Stomach (tissue), 9 donors: ENCODE measurements around the gene C1GALT1. TPM values are rescaled to one million over a fixed set of nuclear protein-coding genes. Genes with fewer than 3 reads are reported as not detected.
"Not testable (repeated sequence)": the region's sequence is repeated elsewhere in the genome, so short reads cannot be mapped to it uniquely, and the experiment has no call there.

Experiments
- DNase-seq, 2 donors: peaks; one replicate each; pipeline versions ENCODE4 v3.0.0 to v3.0.0-alpha.2; 2013 to 2019
- H3K27ac ChIP-seq, 5 donors: fragments of 200-600 bp in 4 of 5; sonication (generic) in 4 of 5; one replicate each; pipeline ENCODE4 v1.5.1; 2013 to 2019; ENCODE audit warnings: mild to moderate bottlenecking in 1 of 5, moderate library complexity in 1 of 5
- H3K27me3 ChIP-seq, 3 donors: fragments of 200-600 bp; sonication (generic); one replicate each; pipeline ENCODE4 v1.5.1; 2017 to 2019; ENCODE audit warnings: mixed run types in 1 of 3
- H3K36me3 ChIP-seq, 4 donors: fragments of 200-600 bp; sonication (generic); 1 replicate in 3 of 4; 2 replicates in 1 of 4; pipeline ENCODE4 v1.5.1; 2016 to 2019
- H3K4me1 ChIP-seq, 4 donors: fragments of 200-600 bp; sonication (generic); one replicate each; pipeline ENCODE4 v1.5.1; 2016 to 2019
- H3K4me3 ChIP-seq, 4 donors: fragments of 200-600 bp; sonication (generic) in 3 of 4; one replicate each; pipeline ENCODE4 v1.5.1; 2016 to 2019; ENCODE audit warnings: mild to moderate bottlenecking in 1 of 4
- H3K9me3 ChIP-seq, 4 donors: fragments of 200-600 bp; sonication (generic); one replicate each; pipeline ENCODE4 v1.5.1; 2016 to 2019
- EP300 ChIP-seq: sonication (generic); formaldehyde crosslinking; IDR thresholded peaks from one replicate; pipeline ENCODE4 v1.6.1; 2017; ENCODE audit warnings: antibody characterized with exemption
- POLR2A ChIP-seq, 4 donors: fragments of 450-650 bp; IDR thresholded peaks; one replicate each; pipeline ENCODE4 v1.6.1; 2016; ENCODE audit warnings: antibody characterized with exemption in 4 of 4, control low read depth in 2 of 4, mild to moderate bottlenecking in 1 of 4, moderate library complexity in 1 of 4
- POLR2AphosphoS5 ChIP-seq, 3 donors: sonication (generic); formaldehyde crosslinking; IDR thresholded peaks; one replicate each; pipeline ENCODE4 v1.6.1; 2016; ENCODE audit warnings: antibody characterized with exemption in 3 of 3
- WGBS, 5 donors: extraction: QIAGEN DNeasy Blood & Tissue Kit in 3 of 5; methylation state at CpG; one replicate each; pipeline versions ENCODE4 v1.1.5 to v1.1.7; 2013 to 2018; 5-methylcytosine and 5-hydroxymethylcytosine counted together
- intact Hi-C: fragments of 100-400 bp; cut with DNase I; formaldehyde crosslinking; loops from one replicate; pipeline ENCODE4 v1.15.1; 2023; ENCODE audit warnings: low total_unique reads
- polyA plus RNA-seq, 3 donors: library from polyadenylated mRNA; stranded (reverse); fragments of 200-250 nt; gene quantifications; one replicate each; pipeline ENCODE4 v1.2.3, GENCODE V29; 2013
- total RNA-seq, 5 donors: library from RNA; depleted of rRNA; stranded (reverse); fragments of >200 nt; gene quantifications; one replicate each; pipeline versions ENCODE4 v1.1.0 to v1.2.3, GENCODE V29; 2014 to 2016
- TF ChIP-seq, protein P1 (sequence below), 7 experiments: fragments of 450-650 bp in 4 of 7; fragments of 200-600 bp in 3 of 7; sonication (generic) in 3 of 7; IDR thresholded peaks; one replicate each; pipeline ENCODE4 v1.5.1; 2016 to 2019; ENCODE audit warnings: antibody characterized with exemption in 7 of 7, control low read depth in 2 of 7, mild to moderate bottlenecking in 1 of 7
- donor health status: healthy with polysubstance abuse.
- donor health status: Bipolar disorder and iron deficiency.
- donor health status: healthy.

The C1GALT1 gene
- total and polyA plus RNA-seq, 8 donors = 2.6 to 50.9 (median 14.7) TPM

- WGBS, 5 donors = 26 to 58% (median 37%) methylated on average over 1 of the region's 1 CpG
- Histone ChIP-seq H3K27me3 (no peaks in the 10 kb centered on the region), H3K4me3 (no peak overlapping the region), H3K4me1 (peaks cover 0 to 17% (median 5%) of the 10 kb centered on the region in 4 donors), H3K9me3 (no peaks in the 10 kb centered on the region), H3K36me3 (peaks cover 4 to 45% (median 37%) of the 10 kb centered on the region in 4 donors), H3K27ac (no peak overlapping the region)
- no peak for DNase-seq
- TF ChIP-seq, protein P1, sequence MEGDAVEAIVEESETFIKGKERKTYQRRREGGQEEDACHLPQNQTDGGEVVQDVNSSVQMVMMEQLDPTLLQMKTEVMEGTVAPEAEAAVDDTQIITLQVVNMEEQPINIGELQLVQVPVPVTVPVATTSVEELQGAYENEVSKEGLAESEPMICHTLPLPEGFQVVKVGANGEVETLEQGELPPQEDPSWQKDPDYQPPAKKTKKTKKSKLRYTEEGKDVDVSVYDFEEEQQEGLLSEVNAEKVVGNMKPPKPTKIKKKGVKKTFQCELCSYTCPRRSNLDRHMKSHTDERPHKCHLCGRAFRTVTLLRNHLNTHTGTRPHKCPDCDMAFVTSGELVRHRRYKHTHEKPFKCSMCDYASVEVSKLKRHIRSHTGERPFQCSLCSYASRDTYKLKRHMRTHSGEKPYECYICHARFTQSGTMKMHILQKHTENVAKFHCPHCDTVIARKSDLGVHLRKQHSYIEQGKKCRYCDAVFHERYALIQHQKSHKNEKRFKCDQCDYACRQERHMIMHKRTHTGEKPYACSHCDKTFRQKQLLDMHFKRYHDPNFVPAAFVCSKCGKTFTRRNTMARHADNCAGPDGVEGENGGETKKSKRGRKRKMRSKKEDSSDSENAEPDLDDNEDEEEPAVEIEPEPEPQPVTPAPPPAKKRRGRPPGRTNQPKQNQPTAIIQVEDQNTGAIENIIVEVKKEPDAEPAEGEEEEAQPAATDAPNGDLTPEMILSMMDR (IDR thresholded peaks at IDR 0.05) = no peak
- no peak for TF ChIP-seq POLR2A (IDR thresholded peaks at IDR 0.05)
- no peak for TF ChIP-seq POLR2AphosphoS5 (IDR thresholded peaks at IDR 0.05)
- no peak for TF ChIP-seq EP300
- intact Hi-C loops = no loop called here
These were observed 55.6 kb downstream of the C1GALT1 start for GRCh38 chr7:7237978-7238267.

GRCh38 chr7:7239346-7239745 lies 57.0 kb downstream of the C1GALT1 start:
- DNase-seq = no peak

GRCh38 chr7:7242899-7243298 lies 60.6 kb downstream of the C1GALT1 start:
- no peak overlapping the region for H3K4me3 ChIP-seq
- WGBS, 5 donors = 77 to 87% (median 80%) methylated on average over 3 of the region's 3 CpGs
- no peaks in the 10 kb centered on the region for H3K9me3 ChIP-seq
- H3K36me3 ChIP-seq = peaks cover 0 to 44% (median 36%) of the 10 kb centered on the region in 4 donors
- H3K4me1 ChIP-seq = peaks cover 0 to 12% (median 4%) of the 10 kb centered on the region in 4 donors
- intact Hi-C loops = no loop called here
- H3K27me3 ChIP-seq = no peaks in the 10 kb centered on the region
- no peak overlapping the region for H3K27ac ChIP-seq
- DNase-seq = no peak
- TF ChIP-seq EP300 = no peak
- TF ChIP-seq, protein P1 (IDR thresholded peaks at IDR 0.05) = no peak
- TF ChIP-seq POLR2AphosphoS5 (IDR thresholded peaks at IDR 0.05) = no peak
- no peak for TF ChIP-seq POLR2A (IDR thresholded peaks at IDR 0.05)

More at GRCh38 chr7:7239346-7239745, 57.0 kb downstream of the C1GALT1 start:
- peaks cover 4 to 50% (median 48%) of the 10 kb centered on the region in 4 donors for H3K36me3 ChIP-seq
- H3K27ac ChIP-seq = no peak overlapping the region
- no peaks in the 10 kb centered on the region for H3K9me3 ChIP-seq
- intact Hi-C loops = no loop called here
- peaks cover 0 to 17% (median 5%) of the 10 kb centered on the region in 4 donors for H3K4me1 ChIP-seq
- 94 to 100% (median 96%) methylated on average over 1 of the region's 1 CpG for WGBS, 5 donors
- TF ChIP-seq, protein P1 (IDR thresholded peaks at IDR 0.05) = no peak
- TF ChIP-seq POLR2AphosphoS5 (IDR thresholded peaks at IDR 0.05) (no peak), POLR2A (IDR thresholded peaks at IDR 0.05) (no peak), EP300 (no peak)
- no peaks in the 10 kb centered on the region for H3K27me3 ChIP-seq
- no peak overlapping the region for H3K4me3 ChIP-seq

DNA sequence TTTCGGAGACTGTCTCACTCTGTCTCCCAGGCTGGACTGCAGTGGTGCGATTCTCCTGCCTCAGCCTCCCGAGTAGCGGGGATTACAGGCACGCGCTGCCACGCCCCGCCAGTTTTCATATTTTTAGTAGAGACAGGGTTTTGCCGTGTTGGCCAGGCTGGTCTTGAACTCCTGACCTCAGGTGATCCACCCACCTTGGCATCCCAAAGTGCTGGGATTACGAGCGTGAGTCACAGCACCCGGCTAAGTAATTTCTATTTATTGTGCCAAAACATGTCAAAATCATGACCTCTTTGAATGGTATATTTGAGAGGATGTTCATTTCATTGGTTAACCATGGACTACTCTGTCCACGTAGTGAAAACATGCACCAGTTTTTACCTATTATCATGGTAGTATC lies 62.9 kb downstream of the C1GALT1 start:
- Histone ChIP-seq H3K4me1 (peaks cover 0 to 23% (median 5%) of the 10 kb centered on the region in 4 donors), H3K36me3 (peaks cover 0 to 22% (median 18%) of the 10 kb centered on the region in 4 donors)
- H3K4me3 ChIP-seq, H3K27me3 ChIP-seq, DNase-seq, H3K9me3 ChIP-seq, intact Hi-C loops, H3K27ac ChIP-seq: not testable (repeated sequence)
- WGBS, 5 donors = 90 to 97% (median 94%) methylated on average over 13 of the region's 13 CpGs

GRCh38 chr7:7246223-7246622 lies 63.9 kb downstream of the C1GALT1 start:
- Histone ChIP-seq H3K9me3 (no peaks in the 10 kb centered on the region), H3K4me3 (no peak overlapping the region), H3K27ac (no peak overlapping the region), H3K4me1 (peaks cover 0 to 23% (median 5%) of the 10 kb centered on the region in 4 donors), H3K36me3 (peaks cover 0 to 22% (median 16%) of the 10 kb centered on the region in 4 donors), H3K27me3 (no peaks in the 10 kb centered on the region)
- DNase-seq = no peak
- intact Hi-C loops = no loop called here
- TF ChIP-seq EP300 (no peak), POLR2A (IDR thresholded peaks at IDR 0.05) (no peak), POLR2AphosphoS5 (IDR thresholded peaks at IDR 0.05) (no peak)
- TF ChIP-seq, protein P1 (IDR thresholded peaks at IDR 0.05) = no peak
- 90 to 98% (median 93%) methylated on average over 3 of the region's 3 CpGs for WGBS, 5 donors
